ENCODE measurements around the gene UROD.
"Not testable (repeated sequence)": the region's sequence is repeated elsewhere in the genome, so short reads cannot be mapped to it uniquely, and the experiment has no call there.

UROD gene

DNA sequence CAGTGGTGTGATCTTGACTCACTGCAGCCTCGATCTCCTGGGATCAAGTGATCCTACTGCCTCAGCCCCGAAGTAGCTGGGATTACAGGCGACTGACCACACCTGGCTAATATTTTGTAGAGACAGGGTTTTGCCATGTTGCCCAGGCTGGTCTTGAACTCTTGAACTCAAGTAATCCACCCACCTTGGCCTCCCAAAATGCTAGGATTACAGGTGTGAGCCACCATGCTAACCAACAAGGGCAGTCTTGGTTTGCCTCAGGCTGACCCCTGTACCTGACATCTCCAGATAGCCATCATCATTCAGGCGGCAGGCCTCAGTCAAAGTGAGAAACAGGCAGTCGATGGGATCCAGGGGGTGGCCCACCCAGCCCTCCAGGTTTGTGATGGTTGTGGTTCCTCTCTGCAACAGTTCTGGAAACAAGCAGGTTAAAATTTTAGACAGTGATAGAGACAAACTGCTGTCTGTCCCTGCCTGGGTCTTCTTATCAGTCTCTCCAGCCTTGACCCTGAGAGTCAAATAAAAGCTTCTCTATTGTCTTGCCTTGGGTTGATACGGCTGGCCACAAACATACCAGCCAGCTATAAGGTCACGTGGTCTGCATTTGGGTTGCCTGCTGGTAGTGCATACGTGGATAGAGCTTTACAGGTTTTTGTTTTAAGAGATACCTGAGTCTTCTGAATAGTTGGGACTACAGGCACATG lies 26.8 kb downstream of the UROD start:
- no peak overlapping the region for H3K27ac ChIP-seq (ENCODE audit: insufficient read depth, low read depth, low read length, poor library complexity, severe bottlenecking)
- H3K9me3 ChIP-seq (ENCODE audit: control insufficient read depth, low read length): no peaks in the 10 kb centered on the region
- H3K27me3 ChIP-seq (ENCODE audit: control insufficient read depth, insufficient read depth, low read length, poor library complexity, severe bottlenecking): no peaks in the 10 kb centered on the region
- 92 to 94% methylated on average over 8 of the region's 8 CpGs for WGBS, 2 experiments
- no peaks in the 10 kb centered on the region for H3K4me1 ChIP-seq (ENCODE audit: control insufficient read depth, insufficient read depth, low read length)
- H3K36me3 ChIP-seq (ENCODE audit: control insufficient read depth, insufficient read depth, low read length): no peaks in the 10 kb centered on the region
- no peak overlapping the region for H3K4me3 ChIP-seq (ENCODE audit: insufficient read depth, low read depth, low read length)

DNA sequence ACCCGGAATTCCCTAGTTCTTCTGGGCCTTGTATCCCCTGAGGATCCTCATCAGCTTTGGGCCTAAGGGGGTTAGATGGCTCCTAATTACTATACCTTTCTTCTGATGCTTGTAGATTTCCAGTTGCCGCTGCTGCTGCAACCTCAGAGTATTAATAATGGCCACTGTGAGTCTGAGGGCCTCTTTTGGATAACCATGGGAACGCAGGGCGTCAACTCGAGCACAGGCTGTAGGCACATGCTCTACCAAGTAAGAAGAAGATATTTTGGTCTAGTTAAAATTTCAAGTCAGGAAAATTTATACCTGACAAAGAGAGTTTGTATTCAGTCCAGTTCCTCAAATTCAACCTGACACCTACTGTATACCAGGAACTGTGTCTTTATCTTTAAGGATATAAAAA lies 28.2 kb downstream of the UROD start:
- WGBS, 2 experiments: 94 to 96% methylated on average over 5 of the region's 5 CpGs

DNA sequence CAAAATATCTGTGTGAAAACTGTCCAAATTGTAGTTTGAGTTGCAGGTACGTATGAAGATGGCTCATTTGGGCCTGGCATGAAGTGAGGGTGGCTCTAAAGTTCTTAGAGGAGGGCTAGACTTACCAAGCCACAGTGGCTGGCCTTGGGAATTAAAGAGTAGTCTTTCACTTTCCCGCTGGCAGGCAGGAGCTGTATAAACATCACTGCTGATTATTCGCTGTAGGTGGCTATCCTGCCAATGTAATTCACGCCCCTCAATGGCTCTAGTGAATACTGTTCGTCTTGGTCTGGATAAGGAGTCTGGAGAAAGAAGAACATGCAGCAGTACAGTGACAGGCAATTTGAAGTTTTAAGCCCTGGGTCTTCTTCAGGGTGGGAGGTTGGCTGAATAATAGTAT lies 31.0 kb downstream of the UROD start:
- H3K9me3 ChIP-seq (ENCODE audit: control insufficient read depth, low read length): no peaks in the 10 kb centered on the region
- no peaks in the 10 kb centered on the region for H3K4me1 ChIP-seq (ENCODE audit: control insufficient read depth, insufficient read depth, low read length)
- no peaks in the 10 kb centered on the region for H3K36me3 ChIP-seq (ENCODE audit: control insufficient read depth, insufficient read depth, low read length)
- no peaks in the 10 kb centered on the region for H3K27me3 ChIP-seq (ENCODE audit: control insufficient read depth, insufficient read depth, low read length, poor library complexity, severe bottlenecking)
- H3K27ac ChIP-seq (ENCODE audit: insufficient read depth, low read depth, low read length, poor library complexity, severe bottlenecking): no peak overlapping the region
- H3K4me3 ChIP-seq (ENCODE audit: insufficient read depth, low read depth, low read length): no peak overlapping the region
- WGBS, 2 experiments: 88 to 89% methylated on average over 5 of the region's 5 CpGs

More for the DNA sequence above, 28.2 kb downstream of the UROD start:
- H3K27me3 ChIP-seq (ENCODE audit: control insufficient read depth, insufficient read depth, low read length, poor library complexity, severe bottlenecking): no peaks in the 10 kb centered on the region
- no peak overlapping the region for H3K4me3 ChIP-seq (ENCODE audit: insufficient read depth, low read depth, low read length)
- H3K27ac ChIP-seq (ENCODE audit: insufficient read depth, low read depth, low read length, poor library complexity, severe bottlenecking): no peak overlapping the region
- H3K4me1 ChIP-seq (ENCODE audit: control insufficient read depth, insufficient read depth, low read length): no peaks in the 10 kb centered on the region
- no peaks in the 10 kb centered on the region for H3K9me3 ChIP-seq (ENCODE audit: control insufficient read depth, low read length)
- no peaks in the 10 kb centered on the region for H3K36me3 ChIP-seq (ENCODE audit: control insufficient read depth, insufficient read depth, low read length)

DNA sequence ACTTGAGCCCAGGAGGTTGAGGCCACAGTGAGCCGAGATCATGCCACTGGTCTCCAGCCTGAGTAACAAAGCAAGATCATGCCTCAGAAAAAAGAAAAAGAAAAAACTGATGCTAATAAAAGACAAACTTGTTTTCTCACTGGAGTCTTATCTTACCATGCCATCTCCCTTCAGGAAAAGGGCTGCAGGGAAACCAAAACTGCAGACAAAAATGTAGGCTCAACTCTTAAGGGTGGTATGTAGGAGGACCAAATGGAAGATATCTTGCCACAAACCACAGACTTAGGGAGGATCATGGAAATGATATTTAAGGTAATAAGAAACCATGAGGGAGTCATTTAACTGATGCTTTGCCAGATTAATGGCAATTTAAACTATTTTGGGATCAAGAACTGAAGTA lies 32.9 kb downstream of the UROD start:
- Histone ChIP-seq H3K27me3 (ENCODE audit: control insufficient read depth, insufficient read depth, low read length, poor library complexity, severe bottlenecking) (no peaks in the 10 kb centered on the region), H3K4me1 (ENCODE audit: control insufficient read depth, insufficient read depth, low read length) (no peaks in the 10 kb centered on the region), H3K27ac (ENCODE audit: insufficient read depth, low read depth, low read length, poor library complexity, severe bottlenecking) (no peak overlapping the region), H3K9me3 (ENCODE audit: control insufficient read depth, low read length) (no peaks in the 10 kb centered on the region), H3K36me3 (ENCODE audit: control insufficient read depth, insufficient read depth, low read length) (no peaks in the 10 kb centered on the region), H3K4me3 (ENCODE audit: insufficient read depth, low read depth, low read length) (no peak overlapping the region)
- 85 to 95% methylated on average over 1 of the region's 1 CpG for WGBS, 2 experiments

DNA sequence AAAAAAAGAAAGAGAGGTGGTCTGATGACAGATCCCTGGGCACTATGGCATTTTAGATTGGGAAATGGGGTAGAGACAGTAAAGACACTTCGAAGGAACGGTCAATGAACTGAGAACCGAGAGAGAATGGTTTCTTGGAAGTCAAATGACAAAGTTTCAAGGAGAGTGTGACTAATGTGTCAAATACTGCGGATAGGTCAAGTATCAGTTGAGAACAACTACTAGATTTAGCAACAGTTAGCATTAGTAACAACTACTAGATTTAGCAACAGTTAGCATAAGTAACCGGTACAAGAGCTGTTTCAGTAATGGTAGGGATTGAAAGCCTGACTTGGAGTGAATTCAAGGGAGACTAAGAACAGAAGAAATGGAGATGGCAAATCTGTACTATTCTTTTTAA lies 35.0 kb downstream of the UROD start:
- no peak overlapping the region for H3K27ac ChIP-seq (ENCODE audit: insufficient read depth, low read depth, low read length, poor library complexity, severe bottlenecking)
- 97 to 98% methylated on average over 5 of the region's 5 CpGs for WGBS, 2 experiments
- no peaks in the 10 kb centered on the region for H3K4me1 ChIP-seq (ENCODE audit: control insufficient read depth, insufficient read depth, low read length)
- no peaks in the 10 kb centered on the region for H3K27me3 ChIP-seq (ENCODE audit: control insufficient read depth, insufficient read depth, low read length, poor library complexity, severe bottlenecking)
- H3K4me3 ChIP-seq (ENCODE audit: insufficient read depth, low read depth, low read length): no peak overlapping the region
- no peaks in the 10 kb centered on the region for H3K9me3 ChIP-seq (ENCODE audit: control insufficient read depth, low read length)
- H3K36me3 ChIP-seq (ENCODE audit: control insufficient read depth, insufficient read depth, low read length): no peaks in the 10 kb centered on the region

DNA sequence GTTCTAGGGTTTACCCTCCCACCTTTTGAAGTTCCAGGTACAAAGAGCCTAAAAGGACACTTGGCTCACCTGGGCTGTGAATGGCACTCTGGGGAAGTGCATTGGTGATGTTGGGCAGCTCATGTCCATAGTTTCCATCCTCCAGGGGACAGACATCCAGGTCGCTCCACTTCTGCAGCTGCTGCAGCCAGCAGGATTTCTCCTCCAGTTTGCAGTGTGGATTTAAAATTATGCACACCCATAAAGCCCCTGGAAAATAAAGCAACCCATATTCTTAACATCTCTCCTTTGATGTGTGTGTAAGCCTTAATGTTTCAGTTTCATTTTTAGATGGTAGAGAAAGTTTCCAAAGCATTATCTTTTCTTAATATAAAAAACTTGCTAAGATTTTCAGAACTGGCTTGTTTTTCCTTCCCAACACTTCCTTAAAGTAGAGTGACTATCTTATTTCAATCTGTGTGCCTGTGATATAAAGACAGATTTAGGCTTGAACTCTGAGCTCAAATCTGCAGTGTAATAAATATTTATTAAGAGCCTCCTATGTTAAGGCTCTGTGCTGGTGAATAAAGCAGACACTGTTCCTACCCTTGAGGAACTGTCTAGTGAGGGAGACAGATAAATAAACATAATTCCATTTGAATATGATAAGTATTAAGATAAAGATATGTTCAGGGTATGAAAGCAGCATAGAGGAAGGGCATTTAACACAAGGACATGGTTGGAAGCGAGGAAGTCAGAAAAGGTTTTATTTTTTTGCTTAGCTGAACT lies 39.1 kb downstream of the UROD start:
- Histone ChIP-seq H3K4me3 (ENCODE audit: insufficient read depth, low read depth, low read length) (no peak overlapping the region), H3K27ac (ENCODE audit: insufficient read depth, low read depth, low read length, poor library complexity, severe bottlenecking) (no peak overlapping the region), H3K36me3 (ENCODE audit: control insufficient read depth, insufficient read depth, low read length) (no peaks in the 10 kb centered on the region), H3K4me1 (ENCODE audit: control insufficient read depth, insufficient read depth, low read length) (no peaks in the 10 kb centered on the region), H3K27me3 (ENCODE audit: control insufficient read depth, insufficient read depth, low read length, poor library complexity, severe bottlenecking) (no peaks in the 10 kb centered on the region), H3K9me3 (ENCODE audit: control insufficient read depth, low read length) (no peaks in the 10 kb centered on the region)
- WGBS, 2 experiments: 93 to 98% methylated on average over 2 of the region's 2 CpGs

DNA sequence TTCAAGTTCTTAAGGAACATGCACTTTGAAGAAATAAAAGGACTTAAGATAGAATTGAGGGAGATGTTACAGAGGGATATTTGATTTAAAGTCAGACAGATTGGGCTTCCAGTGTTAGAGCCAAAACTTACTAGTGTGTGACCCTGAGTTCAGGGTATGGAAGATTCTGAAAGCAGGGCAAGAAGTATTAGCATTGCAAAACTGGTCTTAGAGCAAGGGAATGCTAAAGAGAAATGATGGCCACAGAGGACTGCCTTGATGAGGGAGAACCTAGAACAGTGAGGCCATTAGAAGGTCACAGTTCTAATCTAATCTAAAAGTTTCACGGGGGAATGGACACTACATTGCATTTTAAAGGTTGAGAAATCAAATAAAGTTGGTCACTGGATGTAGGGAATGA lies 45.5 kb downstream of the UROD start:
- no peak overlapping the region for H3K4me3 ChIP-seq (ENCODE audit: insufficient read depth, low read depth, low read length)
- no peaks in the 10 kb centered on the region for H3K36me3 ChIP-seq (ENCODE audit: control insufficient read depth, insufficient read depth, low read length)
- no peak overlapping the region for H3K27ac ChIP-seq (ENCODE audit: insufficient read depth, low read depth, low read length, poor library complexity, severe bottlenecking)
- WGBS, 2 experiments: 90 to 94% methylated on average over 1 of the region's 1 CpG
- no peaks in the 10 kb centered on the region for H3K9me3 ChIP-seq (ENCODE audit: control insufficient read depth, low read length)
- no peaks in the 10 kb centered on the region for H3K4me1 ChIP-seq (ENCODE audit: control insufficient read depth, insufficient read depth, low read length)
- no peaks in the 10 kb centered on the region for H3K27me3 ChIP-seq (ENCODE audit: control insufficient read depth, insufficient read depth, low read length, poor library complexity, severe bottlenecking)

DNA sequence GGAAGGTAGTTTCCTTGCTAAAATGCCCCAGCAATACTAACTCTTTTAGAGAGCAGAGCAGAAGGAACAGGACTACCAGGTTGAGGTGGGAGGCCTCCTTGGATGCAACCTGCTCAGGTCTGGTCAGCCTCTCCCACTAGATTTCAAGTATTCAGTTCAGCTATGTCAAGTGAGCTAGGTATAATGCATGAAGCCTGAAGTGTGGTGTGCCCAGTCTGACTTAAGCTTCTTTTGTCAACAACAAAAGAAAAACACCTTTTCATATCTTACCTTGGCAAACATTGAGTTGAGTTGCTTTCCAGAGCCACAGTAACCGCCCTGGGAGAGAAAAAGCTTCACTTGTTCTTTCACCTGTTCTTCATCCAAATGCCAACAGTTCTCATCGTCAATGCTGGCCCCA lies 47.8 kb downstream of the UROD start:
- Histone ChIP-seq H3K27me3 (ENCODE audit: control insufficient read depth, insufficient read depth, low read length, poor library complexity, severe bottlenecking) (no peaks in the 10 kb centered on the region), H3K27ac (ENCODE audit: insufficient read depth, low read depth, low read length, poor library complexity, severe bottlenecking) (no peak overlapping the region), H3K9me3 (ENCODE audit: control insufficient read depth, low read length) (no peaks in the 10 kb centered on the region), H3K4me3 (ENCODE audit: insufficient read depth, low read depth, low read length) (no peak overlapping the region), H3K4me1 (ENCODE audit: control insufficient read depth, insufficient read depth, low read length) (no peaks in the 10 kb centered on the region), H3K36me3 (ENCODE audit: control insufficient read depth, insufficient read depth, low read length) (no peaks in the 10 kb centered on the region)
- 93 to 95% methylated on average over 2 of the region's 2 CpGs for WGBS, 2 experiments

DNA sequence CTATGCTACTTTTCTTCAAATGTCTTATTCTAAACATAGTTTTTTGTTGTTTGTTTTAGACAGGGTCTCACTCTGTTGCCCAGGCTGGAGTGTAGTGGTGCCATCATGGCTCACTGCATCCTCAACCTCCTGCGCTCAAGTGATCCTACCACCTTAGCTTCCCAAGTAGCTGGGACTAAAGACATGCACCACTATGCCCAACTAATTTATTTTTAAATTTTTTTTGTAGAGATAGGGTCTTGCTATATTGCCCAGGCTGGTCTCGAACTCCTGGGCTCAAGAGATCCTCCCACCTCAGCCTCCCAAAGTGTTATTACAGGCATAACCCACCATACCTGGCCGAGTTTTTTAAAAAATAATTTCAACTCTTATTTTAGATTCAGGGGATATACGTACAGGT lies 50.4 kb downstream of the UROD start:
- 90 to 93% methylated on average over 2 to 4 of the region's 4 CpGs for WGBS, 2 experiments
- H3K27me3 ChIP-seq (ENCODE audit: control insufficient read depth, insufficient read depth, low read length, poor library complexity, severe bottlenecking); H3K4me1 ChIP-seq (ENCODE audit: control insufficient read depth, insufficient read depth, low read length); H3K27ac ChIP-seq (ENCODE audit: insufficient read depth, low read depth, low read length, poor library complexity, severe bottlenecking); H3K9me3 ChIP-seq (ENCODE audit: control insufficient read depth, low read length); H3K36me3 ChIP-seq (ENCODE audit: control insufficient read depth, insufficient read depth, low read length); H3K4me3 ChIP-seq (ENCODE audit: insufficient read depth, low read depth, low read length): not testable (repeated sequence)

DNA sequence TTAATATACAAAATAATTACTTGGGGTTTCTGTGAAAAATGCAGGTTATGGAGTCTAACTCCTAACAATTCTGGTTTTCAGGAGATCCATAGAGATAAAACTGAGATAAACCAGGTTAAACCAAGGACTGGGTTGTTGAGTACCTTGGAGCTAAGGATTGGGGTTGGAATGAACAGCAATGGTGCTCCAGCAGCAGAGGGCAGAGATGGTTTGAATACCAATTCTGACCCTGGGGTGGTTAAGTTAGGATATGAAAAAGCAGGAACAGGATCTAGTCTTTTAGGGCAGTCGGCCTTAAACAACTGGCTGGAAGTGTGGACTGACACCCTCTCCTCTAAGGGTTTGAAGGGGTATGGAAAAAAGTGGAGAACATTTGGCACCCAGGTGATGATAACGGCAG lies 53.0 kb downstream of the UROD start:
- H3K27ac ChIP-seq (ENCODE audit: insufficient read depth, low read depth, low read length, poor library complexity, severe bottlenecking): no peak overlapping the region
- H3K4me1 ChIP-seq (ENCODE audit: control insufficient read depth, insufficient read depth, low read length): no peaks in the 10 kb centered on the region
- H3K4me3 ChIP-seq (ENCODE audit: insufficient read depth, low read depth, low read length): no peak overlapping the region
- H3K27me3 ChIP-seq (ENCODE audit: control insufficient read depth, insufficient read depth, low read length, poor library complexity, severe bottlenecking): no peaks in the 10 kb centered on the region
- WGBS, 2 experiments: 92 to 100% methylated on average over 2 of the region's 2 CpGs
- H3K9me3 ChIP-seq (ENCODE audit: control insufficient read depth, low read length): no peaks in the 10 kb centered on the region
- no peaks in the 10 kb centered on the region for H3K36me3 ChIP-seq (ENCODE audit: control insufficient read depth, insufficient read depth, low read length)
